ENCODE measurements around the gene NGDN. TPM values are rescaled to one million over a fixed set of nuclear protein-coding genes. Genes with fewer than 3 reads are reported as not detected.

NGDN gene
- total and polyA plus RNA-seq, 9 donors: 37.0 to 46.9 (median 39.6) TPM

GRCh38 chr14:23431486-23431885, 38.0 kb upstream of the NGDN start:
- H3K4me3 ChIP-seq (ENCODE audit: low read length): no peak overlapping the region
- H3K9me3 ChIP-seq (replicated peaks; ENCODE audit: control insufficient read depth, low read depth, low read length): no peaks in the 10 kb centered on the region
- peaks cover 6% of the 10 kb centered on the region for H3K36me3 ChIP-seq (ENCODE audit: control insufficient read depth, insufficient read depth, low read length)
- no peak overlapping the region for H3K27ac ChIP-seq (ENCODE audit: low read length)
- no peaks in the 10 kb centered on the region for H3K27me3 ChIP-seq (ENCODE audit: control insufficient read depth, insufficient read depth, low read length)
- peaks cover 26% of the 10 kb centered on the region for H3K4me1 ChIP-seq (ENCODE audit: control insufficient read depth, insufficient read depth, low read length)
- WGBS (ENCODE audit: insufficient coverage): 90% methylated on average over 9 of the region's 10 CpGs
- no peak for DNase-seq

DNA sequence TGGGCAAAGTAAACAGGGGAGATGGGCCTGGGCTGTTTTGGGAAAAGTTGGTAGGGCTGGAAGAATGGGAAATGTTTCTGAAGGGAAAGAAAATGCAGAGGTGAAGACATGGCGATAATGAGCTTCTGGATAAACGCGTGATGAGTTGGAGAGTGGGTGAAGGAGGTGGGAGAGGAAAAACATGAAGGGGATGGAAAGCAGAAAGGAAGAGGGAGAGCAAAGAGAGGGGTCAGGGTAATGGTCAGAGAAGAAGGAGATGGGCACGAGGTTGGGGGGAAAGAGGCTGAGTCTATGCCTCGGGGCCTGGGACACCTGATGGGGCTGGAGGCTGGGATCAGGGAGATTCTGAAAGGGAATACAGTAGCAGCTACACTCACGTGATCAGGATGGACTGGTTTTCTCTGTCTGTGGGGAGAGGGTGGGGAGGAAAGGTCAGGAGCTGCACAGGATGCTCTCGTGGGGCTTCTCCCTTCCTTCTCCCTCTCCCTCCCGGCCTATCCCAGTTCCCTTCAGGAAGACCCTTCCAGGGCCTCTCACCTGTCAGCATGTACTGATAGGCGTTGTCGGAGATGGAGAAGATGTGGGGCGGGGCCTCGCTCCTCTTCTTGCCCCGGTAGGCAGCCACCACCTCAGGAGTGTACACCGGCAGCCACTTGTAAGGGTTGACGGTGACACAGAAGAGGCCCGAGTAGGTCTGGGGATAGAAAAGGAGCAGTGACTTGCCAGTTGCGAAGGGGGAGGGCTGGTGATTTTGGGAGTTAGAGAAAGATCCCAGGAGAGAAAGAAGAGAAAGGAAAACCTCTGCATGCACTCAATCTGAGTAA, 37.2 kb upstream of the NGDN start:
- no peak for DNase-seq
- H3K4me1 ChIP-seq (ENCODE audit: control insufficient read depth, insufficient read depth, low read length): peaks cover 34% of the 10 kb centered on the region
- H3K27me3 ChIP-seq (ENCODE audit: control insufficient read depth, insufficient read depth, low read length): no peaks in the 10 kb centered on the region
- 88% methylated on average over 12 of the region's 17 CpGs for WGBS (ENCODE audit: insufficient coverage)
- no peak overlapping the region for H3K27ac ChIP-seq (ENCODE audit: low read length)
- H3K36me3 ChIP-seq (ENCODE audit: control insufficient read depth, insufficient read depth, low read length): peaks cover 6% of the 10 kb centered on the region
- peak overlapping the region; percentile 5 for H3K4me3 ChIP-seq (ENCODE audit: low read length)
- H3K9me3 ChIP-seq (replicated peaks; ENCODE audit: control insufficient read depth, low read depth, low read length): no peaks in the 10 kb centered on the region

- DNase-seq: no peak
- WGBS (ENCODE audit: insufficient coverage): 82% methylated on average over 5 of the region's 10 CpGs
- Histone ChIP-seq H3K27me3 (ENCODE audit: control insufficient read depth, insufficient read depth, low read length) (no peaks in the 10 kb centered on the region), H3K36me3 (ENCODE audit: control insufficient read depth, insufficient read depth, low read length) (peaks cover 3% of the 10 kb centered on the region), H3K4me1 (ENCODE audit: control insufficient read depth, insufficient read depth, low read length) (peaks cover 40% of the 10 kb centered on the region), H3K9me3 (replicated peaks; ENCODE audit: control insufficient read depth, low read depth, low read length) (no peaks in the 10 kb centered on the region), H3K27ac (ENCODE audit: low read length) (no peak overlapping the region), H3K4me3 (ENCODE audit: low read length) (no peak overlapping the region)
Observed at GRCh38 chr14:23432946-23433345, 36.6 kb upstream of the NGDN start.

GRCh38 chr14:23433457-23433856, 36.0 kb upstream of the NGDN start:
- WGBS (ENCODE audit: insufficient coverage): 80% methylated on average over 10 of the region's 10 CpGs
- H3K27me3 ChIP-seq (ENCODE audit: control insufficient read depth, insufficient read depth, low read length): no peaks in the 10 kb centered on the region
- no peaks in the 10 kb centered on the region for H3K9me3 ChIP-seq (replicated peaks; ENCODE audit: control insufficient read depth, low read depth, low read length)
- no peak for DNase-seq
- no peak overlapping the region for H3K4me3 ChIP-seq (ENCODE audit: low read length)
- peaks cover 3% of the 10 kb centered on the region for H3K36me3 ChIP-seq (ENCODE audit: control insufficient read depth, insufficient read depth, low read length)
- H3K4me1 ChIP-seq (ENCODE audit: control insufficient read depth, insufficient read depth, low read length): peaks cover 45% of the 10 kb centered on the region
- H3K27ac ChIP-seq (ENCODE audit: low read length): no peak overlapping the region

DNA sequence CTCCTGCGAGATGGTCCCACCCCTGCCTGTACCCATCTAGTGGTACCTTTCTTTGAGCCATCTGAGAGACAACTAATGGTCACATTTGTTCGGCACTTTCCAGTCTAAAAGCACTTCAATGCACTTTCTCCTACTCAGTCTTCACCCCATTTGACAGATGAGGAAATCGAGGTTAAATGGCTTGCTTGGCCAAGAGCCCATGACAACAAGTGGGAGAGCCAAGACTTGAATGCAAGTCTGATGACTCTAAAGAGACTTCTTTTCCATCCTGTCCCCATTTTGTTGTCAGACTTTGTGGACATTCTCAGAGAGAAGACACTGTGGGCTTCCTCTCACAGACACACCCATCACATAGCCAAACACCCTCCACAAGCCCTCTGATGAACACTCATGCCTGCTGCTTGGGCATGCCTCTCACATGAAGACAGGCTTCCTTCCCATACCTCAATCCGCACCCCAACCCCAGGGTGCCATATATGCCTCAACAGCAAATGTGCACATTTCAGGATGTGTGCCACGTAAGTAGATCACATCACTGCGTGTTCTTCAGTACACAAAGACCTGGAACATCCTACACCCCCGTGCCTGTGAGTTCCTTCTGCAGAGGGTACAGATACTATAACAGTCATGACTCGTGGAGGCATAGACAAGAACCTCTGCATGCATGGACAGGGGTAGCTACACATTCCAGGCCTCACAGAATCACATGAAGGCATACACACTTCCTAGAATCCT, 34.8 kb upstream of the NGDN start:
- 81% methylated on average over 4 of the region's 8 CpGs for WGBS (ENCODE audit: insufficient coverage)
- Histone ChIP-seq H3K4me1 (ENCODE audit: control insufficient read depth, insufficient read depth, low read length) (peaks cover 57% of the 10 kb centered on the region), H3K27ac (ENCODE audit: low read length) (peak overlapping the region; percentile 88), H3K4me3 (ENCODE audit: low read length) (peak overlapping the region; percentile 25), H3K36me3 (ENCODE audit: control insufficient read depth, insufficient read depth, low read length) (peaks cover 3% of the 10 kb centered on the region), H3K9me3 (replicated peaks; ENCODE audit: control insufficient read depth, low read depth, low read length) (no peaks in the 10 kb centered on the region), H3K27me3 (ENCODE audit: control insufficient read depth, insufficient read depth, low read length) (no peaks in the 10 kb centered on the region)
- DNase-seq: no peak

- H3K27me3 ChIP-seq (ENCODE audit: control insufficient read depth, insufficient read depth, low read length): no peaks in the 10 kb centered on the region
- WGBS (ENCODE audit: insufficient coverage): 32% methylated on average over 7 of the region's 10 CpGs
- peak within 1 kb of the TSS; percentile 25 for H3K4me3 ChIP-seq (ENCODE audit: low read length)
- DNase-seq: peak; percentile 59
- peaks cover 60% of the 10 kb centered on the region for H3K4me1 ChIP-seq (ENCODE audit: control insufficient read depth, insufficient read depth, low read length)
- H3K9me3 ChIP-seq (replicated peaks; ENCODE audit: control insufficient read depth, low read depth, low read length): no peaks in the 10 kb centered on the region
- no peaks in the 10 kb centered on the region for H3K36me3 ChIP-seq (ENCODE audit: control insufficient read depth, insufficient read depth, low read length)
- peak within 1 kb of the TSS; percentile 88 for H3K27ac ChIP-seq (ENCODE audit: low read length)
Observed at GRCh38 chr14:23435543-23436326, 33.8 kb upstream of the NGDN start, which contains the start of gene MYH7. MYH7 (minus strand) TSS chr14:23435660; CDS start chr14:23433732, 1,928 bp downstream.

- no peaks in the 10 kb centered on the region for H3K27me3 ChIP-seq (ENCODE audit: control insufficient read depth, insufficient read depth, low read length)
- H3K27ac ChIP-seq (ENCODE audit: low read length): peak overlapping the region; percentile 88
- H3K9me3 ChIP-seq (replicated peaks; ENCODE audit: control insufficient read depth, low read depth, low read length): no peaks in the 10 kb centered on the region
- H3K36me3 ChIP-seq (ENCODE audit: control insufficient read depth, insufficient read depth, low read length): no peaks in the 10 kb centered on the region
- DNase-seq: peak; percentile 29
- H3K4me3 ChIP-seq (ENCODE audit: low read length): no peak overlapping the region
- peaks cover 68% of the 10 kb centered on the region for H3K4me1 ChIP-seq (ENCODE audit: control insufficient read depth, insufficient read depth, low read length)
- 51% methylated on average over 5 of the region's 15 CpGs for WGBS (ENCODE audit: insufficient coverage)
Observed at GRCh38 chr14:23436327-23437132, 33.0 kb upstream of the NGDN start.

- DNase-seq: peak; percentile 42
- Histone ChIP-seq H3K4me1 (ENCODE audit: control insufficient read depth, insufficient read depth, low read length) (peaks cover 77% of the 10 kb centered on the region), H3K4me3 (ENCODE audit: low read length) (no peak overlapping the region), H3K27ac (ENCODE audit: low read length) (peak overlapping the region; percentile 88), H3K9me3 (replicated peaks; ENCODE audit: control insufficient read depth, low read depth, low read length) (no peaks in the 10 kb centered on the region), H3K27me3 (ENCODE audit: control insufficient read depth, insufficient read depth, low read length) (no peaks in the 10 kb centered on the region), H3K36me3 (ENCODE audit: control insufficient read depth, insufficient read depth, low read length) (no peaks in the 10 kb centered on the region)
- WGBS (ENCODE audit: insufficient coverage): 56% methylated on average over 3 of the region's 8 CpGs
Observed at GRCh38 chr14:23437133-23438100, 32.1 kb upstream of the NGDN start.
